ENCODE measurements around the gene PDLIM1. TPM values are rescaled to one million over a fixed set of nuclear protein-coding genes. Genes with fewer than 3 reads are reported as not detected.

Gene PDLIM1
- total and polyA plus RNA-seq, 2 experiments from 2014 or later = 75.7 to 335 TPM

DNA sequence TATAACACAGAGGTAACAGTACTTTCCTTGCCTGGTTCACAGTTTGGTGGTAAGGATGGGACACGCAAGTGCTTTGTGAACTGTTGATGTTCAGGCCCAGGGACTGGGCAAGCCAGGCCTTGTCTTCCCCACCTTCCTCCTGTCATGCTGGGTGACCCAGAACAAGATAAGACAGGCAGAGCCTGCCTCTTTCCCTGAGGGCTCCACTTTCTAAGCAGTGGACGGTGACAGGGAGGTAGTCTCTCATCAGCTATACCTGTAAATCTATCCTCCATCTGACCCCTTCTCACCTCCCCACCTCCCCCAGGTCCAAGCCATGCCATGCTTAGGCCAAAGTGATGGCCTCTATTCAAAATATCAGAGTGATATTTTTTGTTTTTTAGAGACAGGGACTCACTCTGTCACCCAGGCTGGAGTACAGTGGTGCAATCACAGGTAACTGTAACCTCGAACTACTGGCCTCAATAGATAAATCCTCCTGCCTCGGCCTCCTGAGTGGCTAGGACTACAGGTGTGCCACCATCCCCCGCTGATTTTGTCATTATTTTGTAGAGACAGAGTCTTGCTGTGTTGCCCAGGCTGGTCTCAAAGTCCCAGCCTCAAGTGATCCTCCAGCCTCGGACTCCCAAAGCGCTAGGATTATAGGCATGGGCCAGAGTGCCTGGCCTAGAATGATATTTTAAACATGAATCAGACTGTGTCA, 42.8 kb downstream of the PDLIM1 start:
- peak overlapping the region; percentile 73 for H3K27ac ChIP-seq
- peak in 1 of 2 donors; percentile 45 for DNase-seq (ENCODE audit: low read depth in 1 of 2, low spot score in 1 of 2)

GRCh38 chr10:95247200-95247880, 43.5 kb downstream of the PDLIM1 start:
- Histone ChIP-seq H3K27ac (peak overlapping the region; percentile 73), H3K36me3 (peaks cover 14% of the 10 kb centered on the region), H3K27me3 (no peaks in the 10 kb centered on the region), H3K4me3 (no peak overlapping the region), H3K4me1 (ENCODE audit: low read depth) (peaks cover 20% of the 10 kb centered on the region), H3K9me3 (ENCODE audit: low read depth) (no peaks in the 10 kb centered on the region)
- DNase-seq (ENCODE audit: low read depth in 1 of 2, low spot score in 1 of 2) = peak in 1 of 2 donors; percentile 60
- TF ChIP-seq CTCF (IDR thresholded peaks at IDR 0.05; ENCODE audit: low read depth, low read length) = no peak

More for the DNA sequence above, 42.8 kb downstream of the PDLIM1 start:
- Histone ChIP-seq H3K9me3 (ENCODE audit: low read depth) (no peaks in the 10 kb centered on the region), H3K36me3 (peaks cover 14% of the 10 kb centered on the region), H3K4me1 (ENCODE audit: low read depth) (peaks cover 20% of the 10 kb centered on the region), H3K27me3 (no peaks in the 10 kb centered on the region), H3K4me3 (no peak overlapping the region)
- no peak for TF ChIP-seq CTCF (IDR thresholded peaks at IDR 0.05; ENCODE audit: low read depth, low read length)

GRCh38 chr10:95246582-95247051, 44.2 kb downstream of the PDLIM1 start:
- Histone ChIP-seq H3K36me3 (peaks cover 18% of the 10 kb centered on the region), H3K27ac (peak overlapping the region; percentile 73)
- TF ChIP-seq CTCF (IDR thresholded peaks at IDR 0.05; ENCODE audit: low read depth, low read length) = peak; percentile 73

GRCh38 chr10:95245425-95246055, 45.3 kb downstream of the PDLIM1 start:
- Histone ChIP-seq H3K4me1 (ENCODE audit: low read depth) (peaks cover 16% of the 10 kb centered on the region), H3K4me3 (no peak overlapping the region), H3K36me3 (peaks cover 18% of the 10 kb centered on the region), H3K27me3 (no peaks in the 10 kb centered on the region), H3K27ac (no peak overlapping the region), H3K9me3 (ENCODE audit: low read depth) (no peaks in the 10 kb centered on the region)
- DNase-seq (ENCODE audit: low read depth in 1 of 2, low spot score in 1 of 2) = no peak
- TF ChIP-seq CTCF (IDR thresholded peaks at IDR 0.05; ENCODE audit: low read depth, low read length) = no peak

More at GRCh38 chr10:95246582-95247051, 44.2 kb downstream of the PDLIM1 start:
- no peaks in the 10 kb centered on the region for H3K27me3 ChIP-seq
- peaks cover 20% of the 10 kb centered on the region for H3K4me1 ChIP-seq (ENCODE audit: low read depth)
- no peak overlapping the region for H3K4me3 ChIP-seq
- no peaks in the 10 kb centered on the region for H3K9me3 ChIP-seq (ENCODE audit: low read depth)
- DNase-seq (ENCODE audit: low read depth in 1 of 2, low spot score in 1 of 2) = peak; percentile 87 to 92

DNA sequence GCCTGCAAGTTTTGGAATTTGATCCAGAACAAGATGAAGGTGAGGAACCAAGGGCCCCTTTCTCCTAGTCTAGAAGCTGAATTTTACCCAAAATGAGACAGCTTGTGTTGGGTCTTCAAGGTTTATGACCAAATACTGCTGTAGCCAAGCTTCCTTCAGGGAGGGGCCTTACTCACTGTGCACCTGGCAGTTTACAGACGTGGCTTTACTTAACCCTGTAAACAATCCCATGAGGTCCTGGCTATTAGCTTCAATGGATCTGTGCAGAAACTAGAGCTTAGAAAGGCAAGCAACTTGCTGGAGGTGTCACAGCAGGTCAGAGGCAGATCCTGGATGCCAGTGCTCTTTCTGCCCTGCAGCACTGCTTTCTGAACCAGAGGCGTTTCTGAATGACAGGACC, 46.7 kb downstream of the PDLIM1 start:
- no peaks in the 10 kb centered on the region for H3K27me3 ChIP-seq
- no peak overlapping the region for H3K27ac ChIP-seq
- H3K36me3 ChIP-seq = peaks cover 18% of the 10 kb centered on the region
- H3K4me3 ChIP-seq = no peak overlapping the region
- no peaks in the 10 kb centered on the region for H3K9me3 ChIP-seq (ENCODE audit: low read depth)
- no peak for DNase-seq (ENCODE audit: low read depth in 1 of 2, low spot score in 1 of 2)
- H3K4me1 ChIP-seq (ENCODE audit: low read depth) = peaks cover 15% of the 10 kb centered on the region
- no peak for TF ChIP-seq CTCF (IDR thresholded peaks at IDR 0.05; ENCODE audit: low read depth, low read length)
